Measurements from ENCODE around the gene TRIM17.

Gene TRIM17

DNA sequence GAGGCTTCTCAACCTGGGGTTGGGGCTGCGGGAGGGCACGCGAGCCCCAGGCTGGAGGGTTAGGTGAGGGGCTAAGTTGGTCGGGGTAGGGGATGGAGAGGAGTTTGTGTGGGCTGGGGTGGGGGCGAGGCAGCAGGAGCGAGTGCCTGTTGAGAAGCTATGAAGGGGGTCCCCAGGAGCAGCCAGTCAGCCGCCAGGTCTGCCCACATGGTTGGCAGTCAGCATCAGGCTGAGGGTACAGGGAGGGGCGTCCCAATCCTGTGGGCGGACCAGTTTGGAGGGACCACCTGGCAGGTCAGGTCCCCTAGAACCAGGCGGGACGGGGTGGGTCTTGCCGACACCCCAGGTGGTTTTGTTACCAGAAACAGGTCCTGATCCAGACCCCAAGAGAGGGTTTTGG is 400 bp upstream of the TRIM17 start:
- DNase-seq (ENCODE audit: low read depth in 2 of 2): no peak

DNA sequence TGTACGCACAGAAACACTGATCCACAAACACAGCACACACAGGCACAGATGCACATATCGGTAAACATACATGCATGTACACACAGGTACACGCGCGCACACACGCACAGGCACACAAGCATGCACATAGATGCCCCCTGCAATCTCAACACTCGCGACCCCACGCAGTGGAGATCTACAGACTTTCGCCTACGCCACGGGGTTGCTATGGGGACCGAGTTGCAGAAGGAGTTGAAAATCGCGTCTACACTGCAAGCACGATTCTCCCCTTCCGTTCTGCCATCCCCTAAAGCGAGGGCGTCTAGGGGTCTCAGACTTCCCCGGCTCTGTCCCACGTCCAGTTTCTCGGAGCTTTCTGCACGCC is 826 bp downstream of the TRIM17 start:
- no peak for DNase-seq (ENCODE audit: low read depth in 2 of 2)

DNA sequence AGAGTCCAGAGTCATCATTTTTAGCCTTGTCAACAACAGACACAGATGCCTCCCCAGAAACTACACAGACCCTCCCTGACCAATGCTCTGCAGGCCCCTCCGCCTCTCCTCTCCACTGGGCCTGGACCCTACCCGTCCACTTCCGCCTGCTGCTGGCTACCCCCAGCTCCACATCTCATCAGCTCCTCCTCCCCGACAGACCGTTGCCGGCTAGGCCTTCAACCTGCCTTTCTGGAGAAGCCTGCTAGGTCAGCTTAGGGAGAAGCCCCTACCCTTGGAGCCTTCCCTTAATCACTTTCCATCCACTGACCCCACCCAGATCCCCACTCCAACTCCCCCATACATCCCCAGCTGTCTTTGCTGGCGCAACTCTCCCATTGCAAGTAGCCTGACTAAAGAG is 1.4 kb downstream of the TRIM17 start:
- DNase-seq (ENCODE audit: low read depth in 2 of 2): no peak

DNA sequence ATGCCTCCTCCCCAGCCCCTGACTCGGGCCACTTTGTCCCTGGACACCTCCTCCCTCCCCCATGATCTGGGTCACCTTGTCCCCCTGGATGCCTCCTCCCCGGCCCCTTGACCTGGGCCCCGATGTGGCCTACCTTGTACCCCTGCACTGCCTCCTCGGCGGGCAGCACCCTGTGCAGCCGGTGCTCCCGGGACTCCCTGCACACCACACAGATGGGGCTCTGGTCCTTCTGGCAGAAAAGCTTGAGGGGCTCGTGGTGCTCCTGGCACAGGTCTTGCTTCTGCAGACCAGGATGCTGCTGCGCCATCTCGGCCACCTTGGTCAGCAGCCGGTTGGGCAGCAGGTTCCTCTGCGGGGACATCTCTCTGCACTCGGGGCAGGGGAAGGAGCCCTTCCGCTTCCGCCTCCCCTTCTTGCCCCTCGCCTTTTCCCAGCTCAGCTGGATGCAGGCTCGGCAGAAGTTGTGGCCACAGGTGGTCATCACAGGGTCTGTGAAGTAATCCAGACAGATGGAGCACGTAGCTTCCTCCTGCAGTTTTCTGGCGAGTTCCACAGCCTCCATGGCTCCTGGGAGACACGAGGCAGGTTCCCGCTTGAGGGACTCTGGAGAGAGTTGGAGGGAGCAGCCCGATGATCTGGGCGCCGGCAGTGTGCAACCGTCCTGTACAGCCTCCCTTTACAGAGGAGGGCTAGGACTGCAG is 2.0 kb downstream of the TRIM17 start:
- DNase-seq (ENCODE audit: low read depth in 2 of 2): no peak

DNA sequence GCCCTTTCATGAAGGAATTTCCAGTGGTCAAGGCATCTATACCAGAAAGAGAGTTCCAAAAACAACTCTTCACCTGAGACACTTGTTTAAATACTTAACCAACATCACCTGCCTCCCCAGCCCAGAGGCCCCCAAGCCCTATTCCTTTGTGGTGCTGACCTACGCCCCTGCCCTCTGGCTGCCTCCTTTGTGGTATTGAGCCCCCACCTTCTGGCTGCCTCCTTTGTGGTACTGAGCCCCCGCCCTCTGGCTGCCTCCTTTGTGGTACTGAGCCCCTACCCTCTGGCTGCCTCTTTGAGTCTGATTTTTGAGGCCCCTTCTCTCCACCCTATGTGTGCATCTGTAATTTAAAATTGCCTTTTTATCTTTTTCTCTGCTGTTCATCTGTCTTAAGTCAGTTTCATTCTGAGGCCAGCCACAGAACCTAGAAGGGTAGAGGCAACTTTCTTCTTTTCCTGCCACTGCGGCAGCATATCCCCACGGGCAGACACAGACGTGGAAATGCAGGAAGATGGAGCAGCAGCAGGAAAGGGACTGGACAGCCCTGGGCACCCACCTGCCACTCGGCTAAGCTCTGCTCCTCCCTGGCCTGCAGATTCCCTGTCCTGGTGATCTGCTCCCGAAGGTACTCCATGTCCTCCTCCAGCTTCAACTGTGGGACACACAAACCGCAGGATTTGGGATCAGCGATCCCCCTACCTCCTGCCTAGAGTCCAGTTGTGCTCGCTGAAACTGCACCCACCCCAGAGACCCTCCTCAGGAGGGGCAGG is 3.2 kb downstream of the TRIM17 start:
- no peak for DNase-seq (ENCODE audit: low read depth in 2 of 2)

DNA sequence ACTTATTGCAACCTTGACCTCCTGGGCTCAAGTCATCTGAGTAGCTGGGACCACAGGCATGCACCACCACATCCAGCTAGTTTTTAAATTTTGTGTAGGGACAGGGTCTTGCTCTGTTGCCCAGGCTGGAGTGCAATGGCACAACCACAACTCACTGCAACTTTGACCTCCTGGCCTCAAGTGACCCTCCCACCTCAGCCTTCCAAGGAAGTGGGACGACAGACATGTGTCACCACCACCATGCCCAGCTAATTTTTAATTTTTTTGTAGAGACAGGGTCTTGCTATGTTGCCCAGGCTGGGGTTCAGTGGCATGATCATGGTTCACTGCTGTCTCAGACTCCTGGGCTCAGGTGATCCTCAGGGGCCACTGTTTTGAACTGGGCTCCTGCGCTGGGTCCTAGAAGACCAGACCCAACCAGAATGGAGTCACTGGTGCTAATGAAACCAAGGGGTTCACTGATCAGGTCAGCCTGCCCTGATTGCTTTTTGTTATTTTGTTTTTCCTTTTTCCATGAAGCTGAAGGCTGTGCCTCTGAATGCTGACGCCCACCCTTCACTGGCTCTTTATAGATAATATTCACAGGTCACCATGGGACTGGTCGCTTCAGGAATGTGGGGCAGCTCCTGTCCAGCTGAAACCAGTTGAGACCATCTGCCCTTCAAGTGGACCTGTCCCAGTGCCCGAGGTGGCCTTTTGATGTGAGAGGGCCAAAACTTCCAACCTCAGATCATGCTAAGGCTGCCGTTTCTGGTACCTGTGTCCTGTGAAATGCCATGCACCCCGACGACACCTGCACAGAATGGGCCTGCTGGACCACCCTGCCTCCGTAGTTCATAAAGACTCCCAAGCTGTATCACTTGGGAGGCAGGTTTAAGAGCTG is 4.9 kb downstream of the TRIM17 start:
- no peak for DNase-seq (ENCODE audit: low read depth in 2 of 2)

DNA sequence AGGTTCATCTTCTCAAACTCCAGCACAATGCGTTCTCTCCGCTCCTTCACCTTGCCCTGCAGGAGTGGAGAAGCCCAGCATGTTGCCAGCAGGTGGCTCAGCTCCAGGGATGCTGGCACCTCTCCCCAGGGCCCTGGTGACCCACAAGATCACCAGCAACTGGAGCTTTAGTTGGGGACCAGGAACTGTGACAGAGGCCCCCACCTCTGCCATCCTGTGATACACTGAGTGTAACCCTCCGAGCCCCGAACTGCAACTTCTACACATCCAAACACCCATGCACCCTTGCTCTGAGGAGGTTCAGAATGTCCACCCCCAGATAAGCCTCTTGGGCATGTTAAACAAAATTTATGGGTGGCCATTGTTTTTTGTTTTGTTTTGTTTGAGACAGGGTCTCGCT is 5.5 kb downstream of the TRIM17 start:
- DNase-seq (ENCODE audit: low read depth in 2 of 2): no peak

DNA sequence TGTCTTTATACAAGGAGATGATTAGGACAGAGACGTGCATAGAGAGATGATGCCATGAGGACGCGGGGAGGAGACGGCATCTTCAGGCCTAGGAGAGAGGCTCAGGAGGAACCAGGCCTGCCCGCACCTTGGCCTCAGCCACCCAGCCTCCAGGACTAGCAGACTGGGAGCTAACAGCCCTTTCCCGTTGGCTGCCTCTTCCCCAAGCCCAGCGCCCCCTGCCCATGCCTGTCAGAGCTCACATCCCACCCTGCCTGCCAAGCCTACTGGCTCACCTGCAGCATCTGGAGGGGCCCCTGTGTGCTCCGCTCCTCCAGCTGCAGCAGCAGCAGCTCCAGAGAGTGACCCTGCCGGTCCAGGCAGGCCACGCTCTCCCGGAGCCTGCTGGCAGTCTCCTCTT is 6.0 kb downstream of the TRIM17 start:
- DNase-seq (ENCODE audit: low read depth in 2 of 2): no peak

DNA sequence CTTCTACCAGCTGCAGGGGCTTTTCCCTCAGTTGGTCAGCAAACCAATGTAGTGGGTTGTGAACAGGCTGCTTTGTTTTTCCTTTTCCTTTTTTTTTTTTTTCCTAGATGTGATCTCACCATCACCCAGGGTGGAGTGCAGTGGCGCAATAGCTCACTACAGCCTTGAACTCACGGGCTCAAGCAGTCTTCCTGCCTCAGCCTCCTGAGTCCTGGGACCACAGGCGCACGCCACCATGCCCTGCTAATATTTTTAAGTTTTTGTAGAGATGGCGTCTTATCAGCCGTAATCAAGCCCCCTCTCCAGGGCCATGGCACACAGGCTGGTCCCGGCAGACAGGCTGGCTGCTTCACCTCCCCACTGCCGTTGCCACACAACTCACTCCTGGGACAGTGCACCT is 6.6 kb downstream of the TRIM17 start:
- DNase-seq (ENCODE audit: low read depth in 2 of 2): no peak

DNA sequence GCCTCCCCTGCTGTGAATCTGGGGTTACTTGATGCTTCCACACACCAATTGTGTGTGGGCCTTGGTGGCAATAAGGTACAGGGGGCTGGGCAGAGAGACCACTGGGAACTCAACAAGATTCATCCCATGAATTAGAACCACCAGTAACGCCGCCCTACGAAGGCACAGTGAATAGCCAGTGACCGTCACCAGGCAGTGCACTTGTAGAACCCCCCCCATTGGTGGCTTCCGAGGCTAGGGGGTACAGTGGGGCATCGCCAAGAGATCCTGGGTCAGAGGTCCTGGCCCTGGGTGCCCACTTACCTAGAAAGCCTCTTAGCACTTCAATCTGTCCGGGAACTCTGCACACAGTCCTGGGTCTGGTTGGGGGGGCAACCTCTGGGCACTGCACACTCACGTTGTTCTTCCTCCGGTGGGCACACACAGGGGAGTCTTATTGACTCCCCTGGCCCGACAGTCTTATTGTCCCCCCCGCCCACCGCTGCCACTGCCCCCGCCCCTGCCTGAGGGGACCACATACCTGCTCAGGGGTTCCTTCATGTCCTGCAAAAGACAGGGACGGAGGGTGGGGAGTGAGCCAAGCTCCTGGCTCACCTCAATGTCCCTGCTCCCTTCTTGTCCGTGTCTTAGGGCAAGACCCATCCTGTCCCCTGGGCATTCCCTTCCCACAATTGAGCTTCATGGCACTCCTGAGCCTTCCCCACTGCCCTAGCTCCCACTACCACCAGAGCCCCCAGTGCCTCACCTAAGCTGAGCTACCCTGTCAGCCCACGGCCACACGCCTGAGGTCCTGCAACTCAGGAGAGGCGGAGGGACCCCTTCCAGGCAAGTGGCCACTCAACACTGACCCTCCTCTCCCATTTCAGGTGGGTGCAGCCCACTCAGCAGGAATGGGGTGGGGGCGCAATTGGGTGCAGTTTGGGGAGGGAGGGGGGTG is 7.5 kb downstream of the TRIM17 start:
- no peak for DNase-seq (ENCODE audit: low read depth in 2 of 2)

DNA sequence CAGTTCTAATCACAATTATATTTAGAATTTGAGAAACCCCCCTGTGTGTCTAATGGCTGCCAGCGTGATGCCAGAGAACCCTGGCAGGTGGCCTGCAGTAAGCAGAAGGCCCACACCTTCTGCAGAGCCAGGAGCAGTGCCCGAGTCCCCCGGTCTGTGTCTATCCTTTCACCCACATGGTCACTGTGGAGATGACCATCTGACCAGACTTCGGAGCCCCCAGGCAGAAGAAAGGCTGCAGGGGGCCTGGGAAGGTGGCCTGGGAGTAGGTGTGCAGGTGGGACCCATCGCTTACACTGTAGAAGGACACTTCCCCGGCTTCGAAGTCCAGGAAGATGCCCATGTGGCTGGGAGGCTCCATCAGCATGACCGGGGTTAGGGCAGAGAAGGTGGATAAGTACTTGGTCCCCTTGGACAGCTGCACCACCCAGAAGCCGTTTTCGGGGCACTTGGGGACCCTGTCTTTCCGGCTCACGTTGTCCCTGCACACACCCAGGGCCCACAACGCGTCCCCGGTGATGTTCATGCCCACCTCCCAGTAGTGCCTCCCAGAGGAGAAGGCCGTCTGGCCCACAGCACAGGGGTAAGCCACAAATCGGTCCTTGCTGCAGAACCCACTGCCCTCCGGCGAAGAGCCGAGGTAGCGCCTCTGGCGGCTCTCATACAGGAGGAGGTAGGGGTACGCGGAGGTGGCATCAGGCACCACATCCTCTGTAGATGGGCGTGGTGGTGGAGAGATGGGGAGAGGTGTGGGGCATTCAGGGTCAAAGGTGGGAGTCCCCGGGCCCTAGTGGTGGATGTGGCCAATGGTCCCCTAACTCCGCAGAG is 8.4 kb downstream of the TRIM17 start:
- DNase-seq (ENCODE audit: low read depth in 2 of 2): no peak

DNA sequence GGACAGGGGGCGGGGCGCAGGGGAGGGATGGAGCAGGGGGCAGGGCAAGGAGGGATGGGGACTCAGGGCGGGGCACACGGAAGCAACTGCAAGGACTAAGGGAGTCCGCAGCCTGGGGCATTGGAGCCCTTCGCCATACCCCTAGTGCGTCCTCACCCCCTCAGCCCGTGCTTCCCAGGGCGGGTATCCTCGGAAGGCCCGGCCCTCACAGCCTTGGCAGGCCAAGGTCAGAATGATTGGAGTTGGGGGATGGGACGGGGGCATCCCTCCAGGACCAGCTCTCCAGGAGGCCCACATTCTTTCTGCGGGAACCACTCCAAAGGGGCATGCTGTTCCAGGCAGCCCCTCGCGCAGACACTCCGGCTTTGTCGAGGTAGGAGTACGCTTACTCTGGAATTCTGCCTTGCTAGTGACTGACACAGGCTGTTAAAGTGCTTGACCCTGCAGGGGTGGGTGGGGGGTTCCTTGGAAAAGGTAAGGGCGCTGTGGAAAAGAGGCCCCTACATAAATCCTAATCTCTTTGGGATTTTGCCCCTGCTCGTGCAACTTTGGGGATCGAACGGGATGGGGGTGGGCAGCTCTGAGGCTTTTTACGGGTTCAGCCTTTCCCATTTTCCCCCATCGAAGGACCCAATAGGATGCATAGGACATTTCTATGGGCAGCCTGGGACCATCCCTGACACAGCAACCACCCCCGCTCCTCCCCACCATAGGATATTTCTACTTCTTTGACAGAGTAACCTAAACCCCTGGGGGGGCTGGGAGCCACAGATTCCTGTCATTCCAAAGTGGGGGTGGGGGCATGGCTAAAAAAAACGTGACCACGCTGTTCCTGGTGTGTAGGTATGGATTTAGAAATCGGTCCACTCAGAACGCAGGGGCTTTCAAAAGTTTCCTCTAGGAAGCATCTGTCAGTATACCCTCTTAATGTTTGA is 9.3 kb downstream of the TRIM17 start:
- DNase-seq (ENCODE audit: low read depth in 2 of 2): no peak

DNA sequence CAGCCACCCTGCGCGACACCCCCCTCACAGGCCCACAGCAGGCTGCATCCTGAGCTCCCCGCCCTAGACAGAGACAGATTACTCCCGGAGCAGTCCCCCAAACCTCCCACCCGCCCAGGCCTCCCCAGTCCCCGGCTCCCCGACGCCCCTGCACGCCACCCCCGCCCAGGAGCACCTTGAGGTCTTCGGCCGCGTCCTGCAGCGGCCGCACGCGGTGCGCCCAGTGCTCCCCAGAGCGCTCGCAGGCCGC is 10.8 kb downstream of the TRIM17 start:
- no peak for DNase-seq (ENCODE audit: low read depth in 2 of 2)

DNA sequence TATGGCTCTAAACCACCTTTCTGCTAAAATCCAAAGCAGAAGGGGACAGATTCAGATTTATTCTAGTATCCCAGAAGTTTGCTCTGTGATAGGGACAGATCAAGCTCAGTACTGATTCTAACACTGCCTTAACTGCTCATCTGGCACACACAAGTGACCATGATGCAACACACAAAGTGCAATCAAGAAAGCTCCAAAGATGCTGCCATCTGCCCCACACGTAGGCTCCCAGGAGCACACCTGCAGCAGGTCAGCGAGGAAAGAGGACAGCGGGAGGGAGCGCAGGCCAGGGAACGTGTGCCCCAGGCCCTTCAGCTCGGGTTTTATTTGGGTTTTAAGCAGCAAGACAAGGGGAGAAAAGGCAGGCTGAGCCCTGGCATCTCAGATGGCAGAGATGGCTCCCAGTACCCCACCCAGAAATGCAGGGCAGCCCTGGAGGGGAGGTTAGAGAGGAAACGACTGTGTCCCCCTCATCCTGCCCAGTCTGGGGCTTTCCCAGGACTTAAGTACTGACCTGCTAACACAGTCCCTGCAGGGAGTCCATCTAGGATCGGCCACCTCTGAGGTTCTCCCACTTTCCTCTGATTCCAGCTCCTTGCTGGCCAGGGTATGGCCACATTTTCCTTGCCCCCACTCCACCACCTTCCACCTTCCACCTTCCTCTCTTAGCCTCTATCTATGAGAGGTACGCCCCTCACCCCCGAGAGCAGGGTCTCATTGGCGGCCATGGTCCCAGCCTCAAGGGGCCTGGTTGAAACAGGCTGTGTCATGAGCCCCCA is 11.3 kb downstream of the TRIM17 start:
- no peak for DNase-seq (ENCODE audit: low read depth in 2 of 2)

DNA sequence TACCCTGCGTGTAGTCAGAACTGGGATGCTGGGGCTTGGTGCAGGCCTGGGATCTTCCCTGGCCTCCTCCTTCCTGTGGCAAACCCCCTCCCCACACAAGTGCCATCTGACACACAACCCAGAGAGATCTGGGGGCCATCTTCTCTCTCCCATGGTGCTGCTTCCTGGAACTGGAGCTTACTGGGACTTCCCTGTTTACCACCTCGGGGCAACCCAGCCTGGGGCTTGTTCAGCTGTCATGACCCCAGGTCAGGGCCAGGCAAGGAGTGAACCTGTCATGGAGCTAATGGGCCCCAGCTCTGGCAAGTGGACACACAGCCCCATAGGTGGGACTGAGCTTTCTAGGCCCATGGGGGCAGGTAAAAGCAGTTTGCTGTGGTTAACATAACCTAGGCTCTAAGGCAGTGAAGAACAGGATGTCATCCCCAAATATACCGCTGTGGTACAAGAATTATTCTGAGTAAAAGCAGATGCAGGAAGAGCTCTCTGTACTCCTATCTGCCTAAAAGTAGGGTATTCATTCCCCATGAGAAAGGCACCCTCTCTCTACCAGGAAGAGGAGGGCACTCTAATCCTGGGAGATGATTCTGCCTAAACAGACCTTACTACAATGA is 12.4 kb downstream of the TRIM17 start:
- no peak for DNase-seq (ENCODE audit: low read depth in 2 of 2)

DNA sequence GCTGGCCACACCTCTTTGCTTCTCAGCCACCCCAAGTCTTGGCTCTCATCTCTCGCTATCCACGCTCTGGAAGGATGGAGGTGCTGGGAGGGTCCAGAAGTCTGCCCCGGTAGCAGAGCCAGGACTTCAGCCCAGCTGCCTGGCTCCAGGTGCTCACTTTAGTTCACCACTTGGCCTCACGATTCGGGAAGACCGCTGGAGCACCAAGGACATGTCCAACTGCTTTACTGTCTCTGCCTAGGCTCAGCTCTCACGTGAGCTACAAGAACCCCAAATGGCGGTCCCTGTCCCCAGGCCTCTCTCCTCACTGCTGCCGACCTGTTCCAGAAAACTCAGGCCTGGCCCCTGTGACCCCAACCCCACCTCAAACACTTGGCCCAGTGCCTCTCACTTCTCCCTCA is 13.4 kb downstream of the TRIM17 start:
- no peak for DNase-seq (ENCODE audit: low read depth in 2 of 2)

DNA sequence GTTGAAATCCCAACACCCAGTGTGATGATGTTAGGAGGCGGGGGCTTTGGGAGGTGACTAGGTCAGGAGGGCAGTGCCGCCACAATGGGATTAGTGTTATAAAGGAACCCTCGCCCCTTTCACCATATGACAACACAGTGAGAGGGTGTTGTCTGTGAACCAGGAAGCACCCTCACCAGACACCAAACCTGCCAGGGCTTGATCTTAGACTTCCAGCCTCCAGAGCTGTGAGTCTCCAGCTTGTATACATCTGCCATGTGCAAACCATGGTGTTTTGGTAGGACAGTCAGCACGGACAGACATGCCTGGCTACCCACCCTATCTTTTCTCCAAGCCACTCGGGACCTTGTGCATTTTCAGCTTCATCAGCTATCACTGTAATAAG is 14.0 kb downstream of the TRIM17 start:
- DNase-seq (ENCODE audit: low read depth in 2 of 2): no peak

DNA sequence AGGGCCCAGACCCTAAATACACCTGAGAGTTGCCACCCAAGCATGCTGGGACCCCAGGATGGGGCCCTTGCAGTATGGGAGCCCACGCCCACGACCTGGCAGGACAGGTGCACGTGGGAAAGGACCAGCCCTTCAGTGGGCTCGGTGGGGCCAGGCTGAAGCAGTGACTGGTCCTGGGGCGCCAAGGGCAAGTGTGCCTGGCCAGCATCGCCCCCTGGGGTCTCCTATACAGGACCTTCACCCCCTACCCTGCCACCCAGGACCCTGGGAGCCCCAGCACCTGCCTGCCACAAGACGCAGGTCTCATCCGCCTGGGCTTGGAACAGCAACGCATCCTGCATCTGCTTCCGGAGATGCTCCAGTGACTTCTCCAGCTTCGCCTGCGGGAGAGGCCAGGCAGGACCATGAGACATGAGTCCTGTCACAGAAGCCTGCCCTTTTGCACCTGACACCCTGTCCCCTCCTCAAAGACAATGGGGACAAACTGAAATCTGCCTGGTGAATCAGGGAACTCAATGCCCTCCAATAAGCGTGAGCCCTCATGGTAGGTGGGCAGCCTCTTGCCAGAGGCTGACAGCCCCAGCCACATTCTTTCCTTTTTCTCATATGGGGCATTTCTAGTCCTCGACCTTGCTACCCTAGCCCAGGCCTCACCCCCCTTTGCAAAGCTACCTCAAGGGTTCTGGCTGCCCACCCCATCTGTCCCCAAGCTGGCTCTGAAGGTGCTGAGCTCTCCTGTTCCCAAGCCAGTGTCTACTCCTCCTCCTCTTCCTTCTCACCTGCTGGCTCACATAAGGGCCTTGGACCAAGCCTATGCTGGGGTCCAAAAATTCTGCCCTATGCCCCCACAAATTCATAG is 14.7 kb downstream of the TRIM17 start:
- no peak for DNase-seq (ENCODE audit: low read depth in 2 of 2)

All from stimulated activated CD8-positive, alpha-beta memory T cell treated with anti-CD3 and anti-CD28 coated beads, Interleukin-15, amount 100 ng/mL, for 4 hours (primary cell).